SIG-M5 (cell line): Measurements from ENCODE around the gene JDP2.

Source experiments
- DNase-seq: peaks from one replicate; lab custom pipeline; 2025; lab: John Stamatoyannopoulos, UW

The JDP2 gene

GRCh38 chr14:75484711-75485429, 57.0 kb downstream of the JDP2 start:
- no peak for DNase-seq

- DNase-seq: no peak
These were observed 58.5 kb downstream of the JDP2 start for GRCh38 chr14:75486318-75486717.

- DNase-seq: no peak
These were observed 59.4 kb downstream of the JDP2 start for GRCh38 chr14:75487155-75487671.

- DNase-seq: no peak
These were observed 61.6 kb downstream of the JDP2 start for GRCh38 chr14:75489480-75489837.

DNA sequence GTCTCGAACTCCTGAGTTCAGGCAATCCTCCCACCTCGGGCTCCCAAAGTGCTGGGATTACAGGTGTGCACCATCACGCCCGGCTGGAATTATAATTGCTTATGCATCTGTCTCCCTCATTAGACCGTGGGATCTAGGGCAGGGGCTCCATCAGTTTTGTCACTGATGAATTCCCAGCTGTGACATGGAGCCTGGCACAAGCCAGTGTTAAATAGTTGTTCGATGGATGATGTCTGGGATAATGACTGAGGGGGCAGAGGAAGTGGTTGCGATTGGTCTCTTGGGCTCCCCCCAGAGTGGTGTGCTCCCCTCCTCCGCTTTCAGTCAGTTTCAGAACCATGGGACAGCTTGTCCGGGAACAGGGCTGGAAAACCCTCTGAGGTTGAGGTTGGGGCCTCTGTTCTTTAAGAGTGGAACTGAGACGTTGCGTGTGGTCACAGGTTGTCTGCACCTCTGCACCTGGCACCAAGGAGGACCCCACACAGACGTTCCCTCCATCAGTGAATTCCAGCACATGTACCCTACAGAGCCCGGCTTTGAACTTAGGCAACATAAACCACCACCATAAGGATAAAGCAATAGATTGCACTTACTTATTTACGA, 63.7 kb downstream of the JDP2 start:
- no peak for DNase-seq

DNA sequence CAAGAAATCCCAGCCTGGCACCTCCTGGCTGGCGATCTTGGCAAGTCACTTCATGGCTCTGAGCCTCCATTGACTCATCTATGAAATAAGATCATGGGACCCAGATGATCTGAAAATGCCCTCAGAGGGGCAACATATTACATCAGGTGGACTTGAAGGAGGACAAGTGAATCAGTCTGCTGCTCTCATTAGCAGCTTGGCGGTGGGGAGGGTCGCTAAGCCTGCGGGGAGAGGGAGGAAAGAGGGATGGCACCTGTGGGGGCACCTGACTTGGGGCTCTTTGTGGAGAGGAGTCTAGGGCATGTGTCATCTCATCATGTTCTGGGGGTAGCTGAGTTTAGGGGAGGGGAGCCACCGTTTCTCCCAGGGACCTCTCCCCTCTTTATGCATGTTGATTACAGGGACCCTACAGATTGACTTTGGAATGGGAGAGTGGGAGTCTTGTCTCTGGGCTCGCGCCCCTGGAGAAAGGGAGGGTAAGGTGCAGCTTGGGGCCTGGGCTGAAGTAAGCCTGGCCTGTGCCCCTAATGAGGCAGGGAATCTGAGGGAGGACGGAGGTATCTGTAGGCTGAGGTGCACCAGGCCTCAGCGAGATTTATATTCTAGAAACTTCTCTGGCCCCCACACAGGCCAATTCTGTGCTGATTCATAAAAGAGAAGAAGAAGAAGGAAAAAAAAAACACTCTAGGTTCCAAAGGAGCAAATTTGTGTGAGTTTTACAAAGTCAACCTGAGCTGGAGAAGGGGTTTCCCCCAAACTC, 65.2 kb downstream of the JDP2 start:
- no peak for DNase-seq

- no peak for DNase-seq
These were observed 65.8 kb downstream of the JDP2 start for GRCh38 chr14:75493592-75494087.

DNA sequence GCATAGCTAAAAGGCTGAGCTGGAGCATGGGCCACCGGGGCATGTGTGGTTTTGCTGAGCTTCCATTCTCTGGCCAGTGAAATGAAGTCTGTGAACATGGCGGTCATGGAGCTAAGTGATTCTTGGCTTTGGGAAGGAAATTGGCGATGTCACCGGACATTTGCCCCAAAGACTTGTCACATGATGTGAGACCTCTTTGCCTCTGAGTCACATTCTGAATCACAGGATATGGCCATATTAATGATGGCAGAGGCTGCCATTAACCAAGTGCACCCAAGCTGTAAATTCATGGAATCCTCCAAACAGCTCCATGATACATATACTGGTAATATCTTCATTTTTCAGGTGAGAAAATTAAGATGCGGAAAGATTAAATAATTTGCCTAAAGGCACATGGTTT, 67.1 kb downstream of the JDP2 start:
- DNase-seq: no peak

DNA sequence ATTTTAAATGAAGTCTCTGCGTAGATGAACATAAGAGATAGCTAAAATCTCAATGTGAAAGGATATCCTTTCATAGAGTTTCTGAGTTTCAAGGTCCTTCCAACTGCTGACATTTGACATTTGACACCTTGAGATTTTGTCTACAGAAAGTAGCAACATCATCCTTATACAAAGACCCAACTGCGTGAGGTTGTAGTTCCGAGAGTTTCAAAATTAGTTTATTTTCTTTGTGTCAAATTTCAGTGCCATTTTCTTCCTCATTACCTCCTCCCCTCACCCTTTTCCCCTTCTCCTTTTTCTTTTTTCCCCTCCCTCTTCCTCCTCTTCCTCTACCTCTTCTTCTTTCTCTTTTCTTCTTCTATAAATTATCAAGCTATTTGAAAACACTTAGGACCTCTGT, 67.6 kb downstream of the JDP2 start:
- DNase-seq: no peak

- DNase-seq: no peak
These were observed 68.1 kb downstream of the JDP2 start for GRCh38 chr14:75495882-75496281.

- no peak for DNase-seq
These were observed 68.9 kb downstream of the JDP2 start for GRCh38 chr14:75496755-75497154.

DNA sequence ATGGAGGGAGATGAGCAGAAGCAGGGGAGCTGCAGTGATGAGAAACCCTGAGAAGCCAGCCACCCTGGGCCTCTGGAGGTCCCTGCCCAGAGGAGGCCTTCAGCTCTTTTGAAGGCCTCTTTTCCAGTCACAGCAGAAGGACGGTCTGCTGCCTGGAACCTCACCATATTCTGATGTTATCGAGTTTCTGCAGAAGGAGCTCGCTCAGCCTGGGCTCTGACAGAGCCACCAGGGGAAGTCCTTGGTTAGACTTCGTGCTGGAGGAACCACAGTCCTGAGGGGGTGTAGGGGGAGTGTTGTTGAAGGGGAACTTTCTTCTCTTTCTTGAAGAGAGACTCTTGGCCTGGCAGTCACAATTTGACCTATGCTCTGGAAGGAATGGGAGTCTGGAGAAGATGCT, 69.4 kb downstream of the JDP2 start:
- no peak for DNase-seq

DNA sequence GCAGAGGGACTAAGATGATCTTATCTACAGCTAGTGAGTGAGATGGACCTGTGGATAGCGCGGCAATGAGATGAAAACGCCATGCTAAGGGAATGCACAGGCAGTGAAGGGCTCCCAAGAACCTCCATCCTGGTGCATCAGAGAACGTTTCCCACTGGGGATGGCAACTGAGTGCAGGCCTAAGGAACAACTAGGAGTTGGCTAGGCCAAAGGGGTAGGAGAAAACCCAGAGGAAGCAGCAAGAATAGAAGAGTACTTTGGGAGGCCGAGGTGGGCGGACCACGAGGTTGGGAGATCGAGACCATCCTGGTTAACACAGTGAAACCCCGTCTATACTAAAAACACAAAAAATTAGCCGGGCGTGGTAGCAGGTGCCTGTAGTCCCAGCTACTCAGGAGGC, 69.9 kb downstream of the JDP2 start:
- DNase-seq: no peak

DNA sequence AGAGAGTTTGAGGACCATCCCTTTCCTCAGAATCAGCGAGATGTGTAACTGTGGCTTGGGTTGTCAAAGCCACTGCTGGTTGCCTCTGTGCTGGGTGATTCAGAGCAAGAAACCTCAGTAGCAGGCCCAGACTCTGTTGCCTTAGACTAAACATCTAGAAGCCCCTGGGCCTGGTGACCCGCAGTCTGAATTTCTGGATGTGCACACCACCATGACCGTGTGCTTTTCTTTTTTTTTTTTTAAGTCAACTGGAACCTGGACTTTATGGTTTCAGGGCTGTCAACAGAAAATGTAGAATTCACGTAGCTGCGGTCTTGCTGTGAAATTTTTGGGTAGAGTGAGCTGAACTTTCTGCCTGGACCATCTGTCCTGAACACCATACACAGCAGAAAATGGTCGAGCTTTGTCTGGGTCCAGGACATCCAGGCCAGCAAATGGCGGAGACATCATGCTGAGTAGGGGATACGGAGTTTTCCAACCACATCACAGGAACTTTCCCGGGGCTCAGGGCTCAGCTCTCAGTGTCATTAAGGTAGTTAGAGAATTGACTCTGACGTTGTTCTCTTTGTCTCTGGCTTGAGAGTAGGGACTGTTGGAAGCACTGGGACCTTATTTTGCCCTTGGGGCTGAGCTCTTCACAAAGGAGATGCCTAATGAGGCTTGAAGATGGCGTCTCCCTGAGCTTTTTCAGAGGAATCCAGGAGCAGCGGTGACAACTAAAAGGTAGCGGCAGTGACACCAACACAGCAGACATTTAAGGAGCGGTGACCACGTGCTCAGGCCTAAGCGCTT, 71.5 kb downstream of the JDP2 start:
- DNase-seq: no peak

GRCh38 chr14:75501080-75501479, 73.3 kb downstream of the JDP2 start:
- no peak for DNase-seq

DNA sequence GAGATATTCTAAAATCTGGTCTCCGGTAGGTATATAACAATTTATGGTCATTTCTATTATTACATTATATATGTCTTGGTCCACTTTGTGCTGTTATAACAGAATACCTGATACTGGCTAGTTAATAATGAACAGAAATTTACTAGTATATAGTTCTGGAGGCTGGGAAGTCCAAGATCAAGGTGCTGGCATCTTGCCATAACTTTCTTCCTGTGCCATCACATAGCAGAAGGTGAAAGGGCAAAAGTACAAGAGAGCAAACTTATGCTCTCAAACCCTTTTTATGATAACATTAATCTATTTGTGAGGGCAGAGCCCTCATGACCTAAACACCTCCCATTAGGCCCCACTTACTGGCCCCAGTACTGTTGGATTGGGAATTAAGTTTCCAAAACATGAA, 76.6 kb downstream of the JDP2 start:
- no peak for DNase-seq

GRCh38 chr14:75506930-75507329, 79.1 kb downstream of the JDP2 start:
- no peak for DNase-seq

DNA sequence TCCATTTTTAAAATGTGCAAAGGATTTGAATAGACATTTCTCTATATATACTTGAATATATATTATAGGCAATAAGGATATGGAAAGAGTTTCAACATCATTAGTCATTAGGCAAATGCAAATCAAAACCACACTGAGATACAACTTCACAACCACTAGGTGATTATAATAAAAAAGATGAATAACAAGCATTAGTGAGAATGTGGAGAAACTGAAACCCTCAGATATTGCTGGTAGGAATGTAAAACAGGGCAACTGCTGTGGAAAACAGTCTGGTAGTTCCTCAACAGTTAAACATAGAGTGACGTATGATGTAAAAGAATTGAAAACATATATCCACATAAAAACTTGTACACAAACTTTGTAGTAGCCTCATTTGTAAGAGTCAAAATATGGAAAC, 82.7 kb downstream of the JDP2 start:
- DNase-seq: no peak

DNA sequence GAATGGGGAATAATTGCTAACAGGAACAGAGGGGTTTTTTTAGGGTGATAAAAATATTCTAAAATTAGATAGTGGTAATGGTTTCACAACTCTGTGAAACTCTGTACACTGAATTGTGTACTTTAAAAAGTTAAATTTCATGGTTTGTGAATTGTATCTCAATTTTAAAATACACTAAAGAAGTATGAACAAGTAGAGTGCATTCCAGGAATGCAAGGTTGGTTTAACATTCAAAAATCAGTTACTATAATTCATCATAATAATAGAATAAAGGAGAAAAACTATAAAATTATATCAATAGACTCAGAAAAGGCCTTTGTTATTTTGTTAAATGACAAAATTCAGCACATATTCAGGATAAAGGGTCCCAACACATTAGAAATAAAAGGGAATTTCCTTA, 83.4 kb downstream of the JDP2 start:
- no peak for DNase-seq

DNA sequence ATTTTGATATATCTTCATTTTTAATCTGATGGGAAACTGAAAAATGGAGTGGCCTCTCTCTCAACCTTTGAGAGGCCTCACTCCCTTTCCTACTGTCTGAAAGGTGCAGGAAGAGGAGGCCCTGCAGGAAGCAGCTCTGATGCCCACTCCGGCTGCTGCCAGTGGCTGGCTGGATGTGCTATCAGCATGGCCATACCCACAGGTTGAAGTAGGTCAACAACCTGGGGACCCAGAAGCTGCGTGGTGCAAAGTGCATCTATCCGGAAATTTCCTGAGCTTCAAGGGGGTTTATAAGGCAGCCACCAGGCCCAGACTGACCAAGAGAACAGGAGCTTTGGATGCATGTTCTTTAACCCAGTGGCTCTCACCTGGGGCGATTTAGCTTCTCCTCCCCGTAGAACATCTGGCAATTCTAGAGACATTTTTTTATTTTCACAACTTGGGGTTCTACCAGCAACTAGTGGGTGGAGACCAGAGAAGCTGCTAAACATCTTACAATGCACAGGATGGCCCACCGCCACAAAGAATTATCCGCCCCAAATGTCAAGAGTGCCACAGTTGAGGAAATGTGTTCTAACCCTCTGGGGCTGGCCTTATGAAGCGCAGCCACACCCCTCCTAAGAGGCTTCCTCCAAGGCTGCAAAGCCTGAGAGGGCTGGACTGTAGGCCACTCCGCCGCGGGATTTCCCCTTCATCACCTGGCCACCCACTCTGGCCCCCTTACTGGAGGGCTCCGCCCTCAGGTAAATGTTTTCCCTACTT, 86.3 kb downstream of the JDP2 start:
- no peak for DNase-seq
